Karpas-422 (cell line): Measurements from ENCODE around the gene RSPO4. TPM values are rescaled to one million over a fixed set of nuclear protein-coding genes. Genes with fewer than 3 reads are reported as not detected.

Experiments
- DNase-seq: peaks from one replicate; pipeline ENCODE4 v3.0.0-alpha.2; 2015
- H2AFZ ChIP-seq: fragments of 200-600 bp; sonication (generic); 2 replicates; pipeline ENCODE4 v1.6.1; 2014; ENCODE audit warnings: antibody characterized with exemption, low read length, mixed read lengths
- H3K27ac ChIP-seq: fragments of 200-600 bp; sonication (generic); 2 replicates; pipeline ENCODE4 v1.5.1; 2014; ENCODE audit warnings: mild to moderate bottlenecking, low read length, moderate library complexity
- H3K27me3 ChIP-seq: fragments of 200-600 bp; sonication (generic); 2 replicates; pipeline ENCODE4 v1.6.1; 2014; ENCODE audit warnings: low read length, mixed read lengths
- H3K36me3 ChIP-seq: fragments of 200-600 bp; sonication (generic); 2 replicates; pipeline ENCODE4 v1.6.1; 2014; ENCODE audit warnings: low read length, mixed read lengths; ENCODE audit not compliant: insufficient read depth
- H3K4me1 ChIP-seq: fragments of 200-600 bp; sonication (generic); 2 replicates; pipeline ENCODE4 v1.6.1; 2014; ENCODE audit warnings: mild to moderate bottlenecking, low read length, mixed read lengths
- H3K4me2 ChIP-seq: fragments of 200-600 bp; sonication (generic); 2 replicates; pipeline ENCODE4 v1.6.1; 2014; ENCODE audit warnings: low read length, low read depth, mild to moderate bottlenecking; ENCODE audit not compliant: poor library complexity, severe bottlenecking
- H3K4me3 ChIP-seq: fragments of 200-600 bp; sonication (generic); 2 replicates; pipeline ENCODE4 v1.5.1; 2014; ENCODE audit warnings: mild to moderate bottlenecking, antibody characterized with exemption, low read length, mixed read lengths
- H3K79me2 ChIP-seq: fragments of 200-600 bp; sonication (generic); 2 replicates; pipeline ENCODE4 v1.6.1; 2014; ENCODE audit warnings: mild to moderate bottlenecking, low read length, mixed read lengths
- H3K9ac ChIP-seq: fragments of 200-600 bp; sonication (generic); 2 replicates; pipeline ENCODE4 v1.6.0; 2014; ENCODE audit warnings: low read length
- H3K9me2 ChIP-seq: fragments of 200-600 bp; sonication (generic), shearing (Covaris generic); replicated peaks from 2 replicates; pipeline ENCODE4 v1.6.0; 2014; ENCODE audit warnings: mild to moderate bottlenecking, low read length, moderate library complexity; ENCODE audit not compliant: insufficient read depth
- H3K9me3 ChIP-seq: fragments of 300-700, 200-600 bp; sonication (generic); 2 replicates; pipeline ENCODE4 v1.6.1; 2014; ENCODE audit warnings: low read length, mixed read lengths
- H4K20me1 ChIP-seq: fragments of 200-600 bp; sonication (generic); 2 replicates; pipeline ENCODE4 v1.6.1; 2014; ENCODE audit warnings: mild to moderate bottlenecking, antibody characterized with exemption, low read length, low read depth; ENCODE audit not compliant: insufficient read depth
- total RNA-seq: library from RNA; depleted of rRNA; stranded (reverse); fragments of >200 nt; shearing (Covaris generic); gene quantifications from 2 replicates; pipeline ENCODE4 v1.2.3, GENCODE V29; 2014; ENCODE audit warnings: low replicate concordance

Gene RSPO4
- total RNA-seq, 1 experiment from 2014 or later, result not detected

GRCh38 chr20:1013566-1014340, 11.6 kb upstream of the RSPO4 start:
- no peaks in the 10 kb centered on the region for H3K9me2 ChIP-seq

GRCh38 chr20:1012359-1013168, 10.5 kb upstream of the RSPO4 start:
- Histone ChIP-seq H3K27me3 (0 out of 2 replicates have a peak, but pooled peaks cover 4% of the 10 kb centered on the region), H3K79me2 (no peaks in the 10 kb centered on the region), H3K4me3 (no peak overlapping the region)

More at GRCh38 chr20:1013566-1014340, 11.6 kb upstream of the RSPO4 start:
- Histone ChIP-seq H3K9me3 (no peaks in the 10 kb centered on the region), H3K36me3 (no peaks in the 10 kb centered on the region), H2AFZ (no peak overlapping the region), H3K4me1 (no peaks in the 10 kb centered on the region), H3K79me2 (no peaks in the 10 kb centered on the region), H3K27me3 (0 out of 2 replicates have a peak, but pooled peaks cover 4% of the 10 kb centered on the region), H3K4me2 (no peak overlapping the region), H3K9ac (no peak overlapping the region), H3K27ac (no peak overlapping the region), H3K4me3 (no peak overlapping the region), H4K20me1 (no peaks in the 10 kb centered on the region)
- no peak for DNase-seq

GRCh38 chr20:1010659-1011058, 8.5 kb upstream of the RSPO4 start:
- Histone ChIP-seq H3K79me2 (no peaks in the 10 kb centered on the region), H3K4me1 (no peaks in the 10 kb centered on the region), H3K27ac (no peak overlapping the region), H3K4me3 (no peak overlapping the region), H3K9me2 (no peaks in the 10 kb centered on the region), H2AFZ (no peak overlapping the region), H3K27me3 (0 out of 2 replicates have a peak, but pooled peaks cover 4% of the 10 kb centered on the region), H4K20me1 (no peaks in the 10 kb centered on the region), H3K9me3 (no peaks in the 10 kb centered on the region), H3K9ac (no peak overlapping the region), H3K36me3 (no peaks in the 10 kb centered on the region), H3K4me2 (no peak overlapping the region)
- DNase-seq, result no peak

More at GRCh38 chr20:1012359-1013168, 10.5 kb upstream of the RSPO4 start:
- Histone ChIP-seq H3K9ac (no peak overlapping the region), H3K27ac (no peak overlapping the region), H3K9me3 (no peaks in the 10 kb centered on the region), H3K4me2 (no peak overlapping the region), H4K20me1 (no peaks in the 10 kb centered on the region), H3K9me2 (no peaks in the 10 kb centered on the region), H3K4me1 (no peaks in the 10 kb centered on the region), H3K36me3 (no peaks in the 10 kb centered on the region), H2AFZ (no peak overlapping the region)
- no peak for DNase-seq

- no peak overlapping the region for H2AFZ ChIP-seq
- H3K9ac ChIP-seq, result no peak overlapping the region
- H3K9me2 ChIP-seq, result no peaks in the 10 kb centered on the region
- peak overlapping the region; percentile 16 for H3K4me2 ChIP-seq
- H3K4me1 ChIP-seq, result no peaks in the 10 kb centered on the region
- H3K9me3 ChIP-seq, result no peaks in the 10 kb centered on the region
- no peaks in the 10 kb centered on the region for H4K20me1 ChIP-seq
- H3K27ac ChIP-seq, result no peak overlapping the region
- DNase-seq, result peak; percentile 81
- H3K36me3 ChIP-seq, result no peaks in the 10 kb centered on the region
- H3K4me3 ChIP-seq, result no peak overlapping the region
- 0 out of 2 replicates have a peak, but pooled peaks cover 4% of the 10 kb centered on the region for H3K27me3 ChIP-seq
- no peaks in the 10 kb centered on the region for H3K79me2 ChIP-seq
Observed at GRCh38 chr20:1005452-1006027, 3.4 kb upstream of the RSPO4 start.

GRCh38 chr20:1003920-1004697, 2.0 kb upstream of the RSPO4 start:
- Histone ChIP-seq H3K27ac (no peak overlapping the region), H3K4me3 (no peak overlapping the region), H3K27me3 (0 out of 2 replicates have a peak, but pooled peaks cover 2% of the 10 kb centered on the region), H3K79me2 (no peaks in the 10 kb centered on the region), H2AFZ (no peak overlapping the region), H3K9me3 (no peaks in the 10 kb centered on the region), H4K20me1 (no peaks in the 10 kb centered on the region), H3K36me3 (no peaks in the 10 kb centered on the region), H3K9ac (no peak overlapping the region), H3K9me2 (no peaks in the 10 kb centered on the region), H3K4me1 (no peaks in the 10 kb centered on the region), H3K4me2 (no peak overlapping the region)
- DNase-seq, result no peak

GRCh38 chr20:1002682-1003561, 811 bp upstream of the RSPO4 start:
- no peak for DNase-seq
- H3K9ac ChIP-seq, result no peak overlapping the region
- H3K36me3 ChIP-seq, result no peaks in the 10 kb centered on the region
- no peak overlapping the region for H2AFZ ChIP-seq
- no peak overlapping the region for H3K27ac ChIP-seq
- H3K4me1 ChIP-seq, result no peaks in the 10 kb centered on the region
- H3K4me3 ChIP-seq, result no peak overlapping the region
- H3K9me2 ChIP-seq, result no peaks in the 10 kb centered on the region
- H4K20me1 ChIP-seq, result no peaks in the 10 kb centered on the region
- H3K9me3 ChIP-seq, result no peaks in the 10 kb centered on the region
- H3K4me2 ChIP-seq, result no peak overlapping the region
- H3K27me3 ChIP-seq, result no peaks in the 10 kb centered on the region
- H3K79me2 ChIP-seq, result no peaks in the 10 kb centered on the region

- Histone ChIP-seq H3K27me3 (no peaks in the 10 kb centered on the region), H3K36me3 (no peaks in the 10 kb centered on the region), H3K9me2 (no peaks in the 10 kb centered on the region), H4K20me1 (no peaks in the 10 kb centered on the region), H3K9me3 (no peaks in the 10 kb centered on the region), H3K4me2 (no peak overlapping the region), H3K4me3 (no peak overlapping the region), H3K79me2 (no peaks in the 10 kb centered on the region), H2AFZ (no peak overlapping the region), H3K9ac (no peak overlapping the region), H3K4me1 (no peaks in the 10 kb centered on the region), H3K27ac (no peak overlapping the region)
- DNase-seq, result no peak
Observed at GRCh38 chr20:1001116-1001515, 995 bp downstream of the RSPO4 start.
